Stimulated activated CD8-positive, alpha-beta memory T cell treated with anti-CD3 and anti-CD28 coated beads, Interleukin-4, amount 100 ng/mL, for 4 hours (primary cell): ENCODE measurements around the gene HMOX1.
"Not testable (repeated sequence)": the region's sequence is repeated elsewhere in the genome, so short reads cannot be mapped to it uniquely, and the experiment has no call there.

Experiments used
- DNase-seq, 2 donors: peaks; one replicate each; pipeline ENCODE4 v3.0.0-alpha.2; 2020; ENCODE audit warnings: low read depth in 2 of 2, low spot score in 1 of 2

The HMOX1 gene

DNA sequence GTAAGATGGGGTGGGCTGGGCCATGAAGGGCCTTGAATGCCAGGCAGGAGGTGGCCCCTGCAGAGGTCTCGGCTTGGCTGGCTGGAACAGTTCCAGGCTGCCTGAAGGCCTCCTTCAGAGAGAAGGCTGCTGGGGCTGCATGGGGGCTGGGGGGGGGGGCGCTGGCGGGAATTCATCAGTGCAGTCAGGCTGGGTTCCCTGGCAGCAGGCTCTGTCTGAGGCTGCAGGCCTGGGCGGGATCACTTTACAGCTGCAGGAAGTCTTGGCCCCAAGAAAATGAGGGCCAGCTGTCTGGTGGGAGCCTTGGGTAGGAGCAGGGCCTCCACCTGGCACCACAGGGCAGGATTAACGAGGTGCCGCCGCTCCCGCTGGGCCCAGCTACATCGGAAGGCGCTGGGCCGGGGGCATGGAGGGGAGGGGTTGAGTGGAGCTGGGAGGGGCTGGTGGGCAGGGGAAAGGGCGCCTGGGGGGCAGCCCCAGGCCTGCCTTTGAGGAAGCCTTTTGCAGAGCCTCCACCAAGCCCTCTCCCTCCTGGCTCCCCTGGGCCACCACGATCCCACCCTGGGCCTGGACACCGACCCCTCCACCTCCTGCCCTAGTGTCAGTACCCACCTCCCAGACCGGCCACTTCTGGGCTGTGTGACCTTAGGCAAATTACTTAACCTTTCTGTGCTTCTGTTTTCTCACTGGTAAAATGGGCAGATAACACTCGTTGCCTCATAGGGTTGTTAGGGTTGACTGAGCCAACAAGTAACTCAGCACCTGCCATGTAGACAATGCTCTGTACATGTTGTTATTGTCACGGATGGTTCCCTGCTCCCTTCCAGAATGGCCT, 31.0 kb upstream of the HMOX1 start:
- DNase-seq = no peak

DNA sequence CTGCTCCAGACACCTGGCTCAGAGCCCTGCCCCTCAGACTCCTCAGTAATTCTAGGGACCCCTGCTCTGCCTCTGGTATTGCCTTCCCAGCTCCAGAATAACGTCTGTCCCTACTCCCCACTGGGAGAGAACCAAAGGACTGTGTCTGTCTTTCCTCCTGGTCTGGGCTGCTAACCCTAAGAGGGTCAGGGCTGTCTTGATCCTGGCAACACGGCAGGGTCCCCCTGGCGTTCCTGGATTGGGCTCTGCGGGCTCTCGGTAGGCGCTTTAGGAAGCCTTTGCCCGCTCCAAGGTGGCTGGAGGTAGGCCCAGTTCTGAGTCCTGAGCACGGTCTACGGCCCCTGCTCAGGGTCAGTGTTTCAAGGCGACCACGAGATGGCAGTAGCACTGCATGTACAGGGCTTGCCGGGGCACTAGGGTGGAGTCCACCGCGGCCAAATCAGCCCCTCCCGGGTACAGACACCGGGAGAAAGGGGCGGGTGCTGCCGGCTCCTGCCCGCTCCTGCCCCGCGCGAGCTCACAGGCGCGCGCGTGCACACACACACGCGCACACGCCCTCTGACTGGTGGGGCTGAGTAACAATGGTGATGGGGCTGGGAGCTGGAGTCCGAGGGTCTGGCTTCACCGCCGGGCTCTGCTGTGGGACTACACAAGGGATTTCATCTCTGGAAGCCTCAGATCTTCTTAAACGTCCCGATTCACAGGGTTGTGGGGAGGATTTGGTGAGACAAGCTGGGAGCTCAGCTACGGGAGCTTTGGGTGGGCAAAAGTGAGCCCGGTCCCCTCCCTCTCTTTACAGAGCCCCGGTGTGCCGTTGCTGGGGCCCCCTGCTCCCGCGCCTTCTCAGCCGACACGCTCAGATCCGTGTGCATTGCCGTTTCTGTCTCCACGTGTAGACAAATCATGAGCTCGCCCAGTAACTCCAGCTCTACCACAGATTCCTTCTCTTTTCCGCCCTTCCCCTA, 30.1 kb upstream of the HMOX1 start:
- peak; percentile 54 to 58 for DNase-seq

DNA sequence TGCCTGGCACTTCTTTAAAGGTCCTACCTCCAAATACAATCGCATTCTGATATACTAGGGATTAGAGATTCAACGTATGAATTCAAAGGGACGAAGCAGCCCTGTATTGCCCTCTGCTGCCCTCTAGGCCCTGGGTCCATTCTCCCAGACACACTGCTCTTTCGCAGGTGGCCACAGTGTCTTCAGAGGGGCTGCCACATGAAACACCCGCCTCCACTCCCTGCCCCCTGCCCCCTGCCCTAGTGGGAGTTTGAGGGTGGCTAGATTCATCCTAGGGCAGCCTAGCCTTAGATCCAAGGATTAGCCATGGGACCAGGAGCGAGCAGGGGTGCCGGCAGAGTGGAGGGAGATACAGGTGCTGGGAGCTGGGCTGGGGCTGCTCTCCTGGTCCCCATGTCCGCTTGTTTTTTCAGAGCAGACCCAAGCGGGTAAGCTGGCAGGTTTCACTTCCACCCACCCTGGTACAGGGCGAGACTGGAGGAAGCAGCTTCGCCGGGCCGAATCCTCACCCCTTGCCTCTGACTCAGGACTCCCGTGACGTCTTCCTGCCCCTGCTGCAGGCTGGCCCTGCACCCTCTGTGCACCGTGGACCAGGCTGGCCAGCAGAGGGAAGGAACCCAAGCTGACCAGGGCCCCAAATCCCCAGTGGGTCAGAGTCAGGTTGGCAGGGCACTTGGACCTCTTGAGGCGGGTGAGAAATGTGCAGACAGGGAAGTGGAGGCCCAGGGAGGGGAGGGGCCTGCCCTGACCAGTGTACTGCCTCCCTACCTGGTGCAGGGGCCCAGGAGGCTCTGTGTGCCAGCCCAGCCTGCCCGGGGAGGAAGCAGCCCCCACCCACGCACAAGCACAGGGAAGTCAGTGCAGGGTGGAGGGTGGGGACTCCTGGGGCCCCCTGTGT, 28.4 kb upstream of the HMOX1 start:
- DNase-seq = peak in 1 of 2 donors; percentile 16

DNA sequence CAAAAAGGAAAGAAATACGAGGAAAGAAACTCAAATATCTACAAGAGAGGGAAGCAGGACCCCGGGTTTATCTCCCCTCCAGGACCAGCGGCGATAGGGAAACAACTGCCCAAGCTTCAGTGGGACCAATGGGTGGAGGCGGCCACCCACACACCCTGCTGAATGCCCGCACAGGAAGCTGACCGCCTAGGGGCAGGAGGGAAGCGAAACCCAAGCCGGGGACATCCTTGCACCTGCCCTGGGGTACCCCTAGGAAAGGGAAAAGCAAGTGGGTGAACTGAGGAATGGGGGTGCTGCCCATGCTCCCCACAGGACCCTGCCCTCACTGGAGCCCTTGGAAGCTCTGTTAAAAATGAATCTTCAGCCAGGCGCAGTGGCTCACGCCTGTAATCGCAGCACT, 27.6 kb upstream of the HMOX1 start:
- DNase-seq = no peak

DNA sequence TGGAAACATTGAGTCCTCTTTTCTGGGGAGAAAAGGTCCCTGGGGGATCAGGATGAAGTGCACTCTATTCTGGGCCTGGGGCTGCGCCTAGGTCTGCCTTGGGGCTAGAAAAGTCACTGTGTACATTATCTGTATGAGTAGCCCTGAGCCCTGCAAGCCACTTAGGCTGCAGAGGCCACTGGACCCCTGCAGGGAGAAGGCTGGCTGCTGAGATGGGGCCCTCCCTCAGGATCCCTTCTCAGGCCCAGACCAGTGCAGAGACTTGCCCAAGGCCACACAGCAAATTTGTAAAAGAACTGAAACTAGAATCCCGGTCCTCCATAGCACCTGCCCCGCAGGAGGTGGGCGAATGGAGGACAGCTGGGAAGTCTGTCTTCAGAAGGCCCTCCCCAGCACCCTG, 26.8 kb upstream of the HMOX1 start:
- no peak for DNase-seq

DNA sequence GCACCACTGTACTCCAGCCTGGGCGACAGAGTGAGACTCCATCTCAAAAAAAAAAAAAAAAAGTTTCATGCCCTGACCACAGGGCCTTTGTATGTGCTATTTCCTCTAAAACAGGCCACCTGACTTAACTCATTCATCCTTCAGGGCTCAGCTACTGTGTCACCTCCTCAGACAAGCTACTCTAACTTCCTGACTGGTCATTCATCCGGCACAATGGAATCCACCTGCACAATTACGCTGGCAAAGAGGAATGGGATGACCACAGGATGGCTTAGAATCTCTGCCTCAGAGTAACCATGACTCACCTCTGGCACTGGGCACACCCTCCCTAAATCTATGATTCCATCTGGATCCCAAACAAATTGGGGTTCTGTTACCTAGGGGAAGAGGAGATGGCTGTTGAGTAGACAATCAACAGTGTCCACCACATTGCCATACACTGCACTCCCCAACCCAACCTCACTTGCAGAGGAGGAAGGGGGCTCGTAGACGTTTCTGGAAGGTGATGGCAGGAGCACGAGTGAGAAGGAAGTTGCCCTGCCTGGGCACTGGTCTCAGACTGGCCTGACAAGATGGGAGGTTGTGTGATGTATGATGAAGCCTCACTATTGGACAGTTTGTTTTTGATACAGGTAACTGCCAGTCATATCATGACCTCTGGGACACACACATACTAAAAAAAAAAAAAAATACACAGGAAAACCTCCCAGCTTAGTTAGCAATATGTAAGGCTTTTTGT, 22.8 kb upstream of the HMOX1 start:
- DNase-seq = no peak

DNA sequence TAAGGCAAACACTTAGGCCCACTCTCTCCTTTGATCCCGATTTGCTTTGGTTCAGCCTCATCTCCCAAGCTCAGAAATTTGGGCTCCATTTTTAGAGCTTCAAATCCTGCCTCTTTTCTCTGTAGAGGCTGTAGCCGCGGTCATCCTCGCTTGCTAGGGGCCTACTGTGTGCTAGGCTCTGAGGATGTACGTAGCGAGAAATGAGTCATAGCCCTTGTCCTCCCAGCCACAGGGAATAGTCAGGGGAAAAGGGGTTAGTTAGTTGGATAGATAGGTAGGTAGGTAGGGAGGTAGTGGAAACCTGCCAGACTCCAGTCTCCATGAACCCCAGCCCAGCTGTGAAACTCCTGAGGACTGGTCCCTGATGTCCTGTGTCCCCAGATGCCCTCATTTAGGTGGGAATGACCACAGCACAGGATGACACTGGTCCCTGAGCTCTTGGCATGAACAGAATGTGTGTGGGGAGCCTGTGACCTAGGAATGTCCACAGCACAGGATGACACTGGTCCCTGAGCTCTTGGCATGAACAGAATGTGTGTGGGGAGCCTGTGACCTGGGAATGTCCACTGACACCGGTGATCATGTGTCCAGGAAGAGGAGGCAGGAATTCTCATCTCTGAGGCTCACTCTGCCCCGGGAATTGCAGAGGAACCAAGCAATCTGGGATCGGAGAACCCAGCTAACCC, 21.4 kb upstream of the HMOX1 start:
- no peak for DNase-seq

DNA sequence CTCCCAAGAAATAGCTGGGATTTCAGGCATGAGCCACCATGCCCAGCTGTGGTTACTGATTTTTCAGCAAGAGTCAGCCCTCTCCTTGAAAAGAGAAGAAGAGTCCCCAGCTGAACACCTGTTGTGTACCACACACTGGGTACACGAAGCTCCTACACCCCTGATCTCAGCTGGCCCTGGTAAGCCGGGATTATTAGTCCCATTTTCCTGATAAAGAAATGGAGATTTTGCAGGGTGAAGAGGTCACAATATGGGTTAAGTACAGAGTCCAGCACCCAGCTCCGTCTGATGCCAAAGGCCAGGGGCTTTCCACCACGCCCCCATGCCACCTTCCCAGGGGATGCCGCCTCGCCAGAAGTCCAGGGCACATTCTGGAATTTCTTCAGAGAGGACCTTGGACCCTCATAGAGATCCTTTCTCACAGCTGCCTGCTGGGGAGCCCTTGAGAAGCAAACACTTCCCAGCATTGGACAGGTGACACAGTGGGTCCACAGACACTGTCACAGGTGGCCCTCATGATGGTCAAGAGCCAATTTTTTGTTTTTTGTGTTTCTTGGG, 19.8 kb upstream of the HMOX1 start:
- DNase-seq = no peak

DNA sequence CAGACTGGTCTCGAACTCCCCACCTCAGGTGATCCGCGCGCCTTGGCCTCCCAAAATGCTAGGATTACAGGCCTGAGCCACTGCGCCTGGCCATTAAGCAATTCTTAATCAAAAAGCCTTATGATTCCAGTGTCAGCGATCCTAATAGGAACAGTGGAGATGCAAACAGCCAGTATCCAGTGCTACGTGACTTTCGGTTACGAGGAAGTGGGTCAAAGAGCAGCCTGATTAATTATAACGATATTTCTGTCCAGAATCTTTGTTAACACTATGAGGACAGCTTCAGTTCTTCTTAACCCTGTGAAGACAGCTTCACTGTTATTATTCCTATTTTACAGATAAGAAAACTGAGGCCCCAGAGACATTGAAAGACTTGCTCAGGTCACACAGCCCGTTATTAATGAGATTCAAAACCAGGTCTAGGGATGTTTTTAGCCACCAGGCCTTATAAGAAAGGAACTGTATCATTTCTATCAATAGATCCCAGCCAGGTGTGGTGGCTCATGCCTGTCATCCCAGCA, 17.3 kb upstream of the HMOX1 start:
- DNase-seq = no peak

DNA sequence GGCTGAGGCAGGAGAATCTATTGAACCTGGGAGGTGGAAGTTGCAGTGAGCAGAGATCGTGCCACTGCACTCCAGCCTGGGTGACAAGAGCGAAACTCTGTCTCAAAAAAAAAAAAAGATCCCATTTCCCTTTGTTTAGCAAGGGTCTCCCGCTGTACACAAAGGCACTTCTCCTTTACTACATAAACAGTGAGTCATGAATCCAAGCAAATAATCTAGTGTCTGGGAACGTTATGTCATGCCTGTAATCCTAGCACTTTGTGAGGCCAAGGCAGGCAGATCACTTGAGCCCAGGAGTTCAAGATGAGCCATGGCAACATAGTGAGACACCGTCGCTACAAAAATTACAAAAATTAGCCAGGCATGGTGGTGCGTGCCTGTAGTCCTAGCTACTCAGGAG, 16.7 kb upstream of the HMOX1 start:
- DNase-seq = not testable (repeated sequence)

DNA sequence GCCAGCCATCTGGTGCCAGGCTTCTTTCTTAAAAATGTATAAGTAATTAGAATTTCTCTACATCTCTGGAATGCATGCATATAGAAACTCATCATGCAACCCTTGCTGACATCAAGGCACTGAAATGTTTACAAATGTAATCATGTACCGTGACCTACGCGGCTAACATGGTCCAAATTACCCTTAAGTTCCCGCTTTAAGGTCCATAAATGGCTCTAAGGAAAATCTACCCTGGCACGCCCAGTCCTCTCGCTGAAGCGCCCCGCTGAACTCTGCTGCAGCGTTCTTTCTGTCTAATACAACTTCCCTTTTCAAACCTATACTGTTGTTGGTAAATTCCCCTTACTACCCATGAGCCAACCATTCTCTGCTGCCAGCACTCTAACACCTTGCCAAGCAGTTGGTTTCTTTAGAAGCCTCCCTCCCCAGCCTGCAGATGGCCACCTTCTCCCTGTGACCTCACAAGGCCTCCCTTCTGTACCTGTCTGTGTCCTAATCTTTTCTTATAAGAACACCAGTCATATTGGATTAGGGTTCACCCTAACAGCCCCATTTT, 13.5 kb upstream of the HMOX1 start:
- DNase-seq = no peak

DNA sequence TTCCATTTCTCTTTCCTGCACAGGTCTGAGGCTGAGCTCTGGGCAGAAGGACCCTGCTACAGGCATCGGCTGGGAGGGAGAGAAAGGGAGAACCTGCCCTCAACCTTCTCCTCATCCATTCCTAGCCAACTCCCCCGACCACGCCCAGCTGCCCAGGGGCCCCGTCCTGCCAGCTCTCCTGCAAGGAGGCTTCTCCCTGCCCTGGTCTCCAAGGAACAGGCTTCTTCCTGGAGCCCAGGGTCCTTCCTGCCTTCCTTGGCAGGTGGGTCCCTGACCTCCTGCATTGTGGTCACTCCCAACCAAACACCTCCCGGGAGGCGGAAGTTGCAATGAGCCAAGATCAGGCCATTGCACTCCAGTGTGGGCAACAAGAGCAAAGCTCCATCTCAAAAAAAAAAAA, 12.5 kb upstream of the HMOX1 start:
- DNase-seq = no peak

DNA sequence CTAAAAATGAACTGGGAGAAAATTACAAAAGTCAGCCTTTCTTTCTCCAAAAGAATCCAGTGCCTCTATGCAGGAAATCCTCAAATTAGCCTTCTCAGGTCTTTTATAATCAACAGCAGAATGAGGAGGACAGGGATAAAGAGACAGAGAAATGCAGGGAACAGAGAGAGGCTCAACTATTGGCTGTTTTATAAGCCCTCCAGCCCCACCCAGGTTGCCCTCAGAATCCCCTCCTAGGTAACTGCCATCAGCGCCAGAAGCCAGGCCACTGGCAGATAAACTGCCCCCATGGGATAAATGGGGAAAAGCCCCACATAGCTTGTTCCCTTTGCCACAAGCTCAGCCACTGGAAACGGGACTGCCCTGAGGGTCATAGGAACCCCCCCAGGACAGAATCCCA, 10.9 kb upstream of the HMOX1 start:
- DNase-seq = no peak

DNA sequence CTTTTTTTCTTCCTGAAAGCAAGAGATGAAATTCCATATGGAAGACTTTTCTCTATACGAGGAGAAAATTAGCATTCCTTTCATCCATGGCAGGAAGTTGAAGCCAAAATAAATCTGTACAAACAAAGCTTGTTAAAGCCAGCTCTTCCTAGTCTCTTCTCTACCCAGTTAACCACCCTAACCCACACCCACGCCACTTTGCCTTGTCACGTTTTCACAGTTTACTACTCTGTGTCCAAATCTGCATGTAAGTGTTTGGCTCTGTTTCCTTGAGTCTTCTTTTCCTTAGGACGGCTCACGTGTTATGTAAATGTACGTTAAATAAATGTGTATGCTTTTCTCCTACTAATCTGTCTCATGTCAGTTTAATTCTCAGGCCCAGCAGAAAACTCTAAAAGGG, 7.1 kb upstream of the HMOX1 start:
- DNase-seq = no peak

DNA sequence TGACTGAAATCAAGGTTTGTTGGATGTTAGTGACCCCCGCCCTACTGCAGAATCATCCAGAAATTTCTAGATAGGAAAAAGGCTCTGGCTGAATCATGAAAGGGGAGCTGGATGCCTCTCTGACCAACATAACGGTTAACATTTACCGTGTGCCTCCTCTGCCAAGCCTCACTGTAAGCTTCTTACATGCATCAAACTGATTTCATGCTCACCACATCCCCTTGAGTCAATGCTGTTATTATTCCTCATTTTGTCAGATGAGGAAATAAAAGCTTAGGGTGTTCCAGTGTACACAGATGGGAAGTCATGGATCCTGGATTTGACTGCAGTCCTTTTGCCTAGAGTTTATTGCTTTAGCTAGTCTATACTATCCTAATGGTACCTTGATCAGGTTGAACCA, 5.9 kb upstream of the HMOX1 start:
- no peak for DNase-seq

DNA sequence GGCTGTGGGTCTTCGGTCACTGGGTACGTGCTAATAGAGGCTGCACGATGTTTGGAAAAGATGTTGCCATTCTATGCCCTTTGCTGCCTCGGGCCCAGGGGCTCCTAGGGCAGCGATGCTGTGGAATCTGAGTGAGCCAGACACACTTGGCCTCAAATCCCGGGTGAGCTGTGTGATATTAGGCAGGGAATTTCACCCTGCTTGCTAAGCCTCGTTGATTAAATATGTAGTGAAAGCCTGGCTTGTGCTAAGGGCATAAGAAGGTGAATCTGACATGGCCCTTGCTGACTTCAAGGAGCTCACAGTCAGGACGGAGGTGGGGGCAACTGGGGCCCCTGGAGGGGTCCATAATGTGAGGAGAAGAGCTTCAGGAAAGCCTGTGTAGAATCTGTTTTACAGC, 5.4 kb upstream of the HMOX1 start:
- DNase-seq = no peak

DNA sequence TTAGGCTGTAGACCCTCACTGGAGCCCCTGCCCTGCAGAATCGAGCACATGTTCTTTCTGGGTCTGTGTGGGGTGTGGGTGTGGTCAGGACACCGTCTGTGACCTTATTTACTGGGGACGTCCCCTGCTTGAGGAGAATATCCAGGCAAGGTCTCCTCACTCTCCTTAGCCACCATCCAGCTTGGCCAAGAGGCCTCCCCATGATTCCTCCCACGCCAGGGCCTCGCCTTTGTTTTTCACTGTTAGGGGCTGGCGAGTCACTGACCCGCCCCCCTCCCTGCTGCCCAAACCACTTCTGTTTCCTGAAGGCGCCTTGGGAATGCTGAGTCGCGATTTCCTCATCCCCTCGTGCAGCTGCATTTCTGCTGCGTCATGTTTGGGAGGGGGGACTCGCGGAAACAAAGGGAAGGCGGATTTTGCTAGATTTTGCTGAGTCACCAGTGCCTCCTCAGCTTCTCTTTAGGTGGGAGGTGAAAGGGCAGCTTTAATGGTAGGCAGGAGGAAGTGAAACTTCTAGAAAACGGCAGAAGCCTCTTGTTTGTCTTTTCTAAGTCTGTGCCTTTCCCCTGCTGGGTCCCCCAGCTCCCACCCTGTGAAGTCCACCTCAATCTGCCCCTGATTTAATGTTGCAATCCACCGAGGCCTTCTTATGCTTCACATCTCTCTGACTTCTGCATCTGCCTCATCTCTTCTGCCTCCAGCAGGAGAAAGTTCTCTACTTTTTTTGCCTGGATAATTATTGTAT, 4.0 kb upstream of the HMOX1 start:
- DNase-seq = peak in 1 of 2 donors; percentile 19

DNA sequence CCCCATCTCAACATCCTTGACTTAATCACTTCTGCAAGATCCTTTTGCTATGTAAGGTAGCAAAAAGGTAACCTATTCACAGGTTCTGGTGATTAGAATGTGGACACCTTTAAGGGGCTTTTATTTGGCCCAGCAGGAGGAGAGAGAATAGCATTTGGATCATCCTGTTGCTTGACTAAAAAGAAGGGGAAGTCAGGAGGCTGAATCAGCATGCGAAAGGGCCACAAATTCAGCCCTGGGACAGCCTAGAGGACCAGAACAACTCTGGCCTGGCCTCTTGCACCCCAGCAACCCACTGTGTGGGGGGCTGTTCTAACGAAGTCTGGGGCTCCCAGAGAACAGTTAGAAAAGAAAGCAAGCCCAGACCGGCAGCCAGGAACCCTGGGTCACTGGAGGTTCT, 3.2 kb upstream of the HMOX1 start:
- no peak for DNase-seq
